ENCODE measurements around the gene IRS2. TPM values are rescaled to one million over a fixed set of nuclear protein-coding genes. Genes with fewer than 3 reads are reported as not detected.

Gene IRS2
- total and polyA plus RNA-seq, 2 of the 8 experiments (the other 6 are each of a cell fraction or from before 2014, with no cell fraction given), result 2.6 to 17.0 TPM

- H3K23ac ChIP-seq (ENCODE audit: insufficient read length), result no peak overlapping the region
- no peak overlapping the region for H3K4me3 ChIP-seq (ENCODE audit: extremely low read depth in 1 of 4, insufficient read depth in 2 of 4, low read depth in 3 of 4, low read length in 4 of 4)
- no peak for FAIRE-seq
- H3K23me2 ChIP-seq (ENCODE audit: low read depth, low read length), result no peaks in the 10 kb centered on the region
- no peak overlapping the region for H3K14ac ChIP-seq (ENCODE audit: insufficient read length)
- no peak overlapping the region for H3K4ac ChIP-seq (replicated peaks; ENCODE audit: insufficient read length, low read depth, low read length)
- no peaks in the 10 kb centered on the region for H4K20me1 ChIP-seq (replicated peaks in 1 of 2; ENCODE audit: control insufficient read depth in 1 of 2, insufficient read depth in 2 of 2, low read length in 2 of 2)
- H2AFZ ChIP-seq (ENCODE audit: low read length), result no peak overlapping the region
- no peaks in the 10 kb centered on the region for H3K36me3 ChIP-seq (ENCODE audit: control insufficient read depth in 2 of 4, insufficient read depth in 4 of 4, low read length in 3 of 4)
- no peaks in the 10 kb centered on the region for H3K79me2 ChIP-seq (ENCODE audit: control insufficient read depth in 1 of 2, insufficient read depth in 2 of 2, low read length in 2 of 2)
- no peak overlapping the region for H4K5ac ChIP-seq (ENCODE audit: insufficient read length, low read depth, low read length)
- H3K79me1 ChIP-seq (ENCODE audit: low read depth, low read length), result no peaks in the 10 kb centered on the region
- 95% methylated on average over 20 of the region's 29 CpGs; no CpG with 5 or more reads in 1 of the 2 experiments for WGBS, 2 experiments (ENCODE audit: extremely low coverage in 1 of 2, insufficient coverage in 1 of 2, insufficient read length in 1 of 2, insufficient replicate concordance in 2 of 2, low coverage in 1 of 2, low lambda C conversion rate in 2 of 2, missing lambda C conversion rate in 1 of 2)
- no peak overlapping the region for H4K8ac ChIP-seq (ENCODE audit: extremely low read depth, insufficient read depth, low read length)
- no peak overlapping the region for H2BK15ac ChIP-seq (ENCODE audit: low read length)
- ChIA-PET POLR2A (ENCODE audit: partially characterized antibody) (no interaction called here), CTCF (ENCODE audit: partially characterized antibody) (no interaction called here)
- no peaks in the 10 kb centered on the region; a peak in 1 of 4 replicates for H3K9me3 ChIP-seq (ENCODE audit: insufficient read depth in 2 of 2, low read depth in 1 of 2, low read length in 1 of 2)
- H2BK120ac ChIP-seq (replicated peaks; ENCODE audit: low read depth, low read length), result no peak overlapping the region
- no peak overlapping the region for H4K91ac ChIP-seq (replicated peaks; ENCODE audit: insufficient read length, low read length)
- no peak overlapping the region for H3K56ac ChIP-seq (replicated peaks; ENCODE audit: insufficient read length, low read depth, low read length)
- DNase-seq (ENCODE audit: low read depth in 1 of 2, low spot score in 2 of 2), result no peak
- H3K18ac ChIP-seq (ENCODE audit: extremely low read depth, low read length), result no peak overlapping the region
- H2BK12ac ChIP-seq (ENCODE audit: low read depth, low read length), result no peak overlapping the region
- no peak overlapping the region for H3K9ac ChIP-seq (replicated peaks in 1 of 4; ENCODE audit: extremely low read depth in 1 of 4, low read depth in 3 of 4, low read length in 3 of 4)
- H3K4me1 ChIP-seq (replicated peaks in 1 of 4; ENCODE audit: control insufficient read depth in 3 of 4, insufficient read depth in 4 of 4, low read length in 3 of 4), result peaks cover 4 to 9% (median 5%) of the 10 kb centered on the region in 4 experiments; a peak in 4 of 7 replicates
- H3K27ac ChIP-seq (ENCODE audit: low read depth, low read length), result no peak overlapping the region
- no peak overlapping the region for H2BK20ac ChIP-seq (ENCODE audit: low read length)
- no peak overlapping the region for H2AK5ac ChIP-seq (ENCODE audit: low read depth, low read length)
- no peaks in the 10 kb centered on the region for H3K27me3 ChIP-seq (replicated peaks in 1 of 4; ENCODE audit: control insufficient read depth in 3 of 4, extremely low read depth in 1 of 4, insufficient read depth in 3 of 4, low read length in 3 of 4)
- no peak overlapping the region for H2BK5ac ChIP-seq (ENCODE audit: low read depth, low read length)
- H3K4me2 ChIP-seq (ENCODE audit: insufficient read depth in 1 of 2, low read depth in 2 of 2, low read length in 2 of 2), result no peak overlapping the region
- no peak for TF ChIP-seq EZH2 (IDR thresholded peaks at IDR 0.05; ENCODE audit: low read depth, low read length, severe bottlenecking)
- no peak for TF ChIP-seq NANOG (IDR thresholded peaks at IDR 0.05; ENCODE audit: insufficient read depth, low read depth, low read length, poor library complexity, severe bottlenecking)
- TF ChIP-seq JUND (IDR thresholded peaks at IDR 0.05; ENCODE audit: low read length), result no peak
- no peak for TF ChIP-seq KDM1A (IDR thresholded peaks at IDR 0.05; ENCODE audit: borderline replicate concordance, low read length)
- no peak for TF ChIP-seq CREB1 (IDR thresholded peaks at IDR 0.05)
- TF ChIP-seq SP2 (IDR thresholded peaks at IDR 0.05; ENCODE audit: low read length), result no peak
- TF ChIP-seq BACH1 (IDR thresholded peaks at IDR 0.05; ENCODE audit: low read length), result no peak
- no peak for TF ChIP-seq SIN3A (conservative IDR thresholded peaks at IDR 0.05 in 1 of 2, IDR thresholded peaks at IDR 0.05 in 1 of 2; ENCODE audit: low read depth in 1 of 2, low read length in 2 of 2)
- no peak for TF ChIP-seq PHF8 (conservative IDR thresholded peaks at IDR 0.05; ENCODE audit: low read depth, low read length)
- no peak for TF ChIP-seq FOSL1 (IDR thresholded peaks at IDR 0.05; ENCODE audit: insufficient read depth, low read depth, low read length)
- TF ChIP-seq CBX5 (IDR thresholded peaks at IDR 0.05; ENCODE audit: low read depth, low read length), result no peak
- TF ChIP-seq ATF3 (IDR thresholded peaks at IDR 0.05; ENCODE audit: insufficient read depth, low read depth, low read length), result no peak
- no peak for TF ChIP-seq SIX5 (IDR thresholded peaks at IDR 0.05; ENCODE audit: low read depth, low read length)
- TF ChIP-seq MAFK (IDR thresholded peaks at IDR 0.05; ENCODE audit: low read depth, low read length), result no peak
- TF ChIP-seq TAF1 (IDR thresholded peaks at IDR 0.05; ENCODE audit: low read depth, low read length), result no peak
Observed at GRCh38 chr13:109733550-109733949, 52.8 kb downstream of the IRS2 start.

All from H1 (cell line).